Loucy (cell line): ENCODE measurements around the gene ABHD13.

Experiments
- CTCF ChIP-seq: fragments of 200-600 bp; sonication (generic); conservative IDR thresholded peaks from 2 replicates; pipeline ENCODE4 v1.5.1; 2014; ENCODE audit warnings: mild to moderate bottlenecking, antibody characterized with exemption, low read length
- EZH2phosphoT487 ChIP-seq: fragments of 200-600 bp; IDR thresholded peaks from 2 replicates; pipeline ENCODE4 v1.6.1; 2018; ENCODE audit warnings: antibody characterized with exemption, mild to moderate bottlenecking, moderate library complexity, borderline replicate concordance

GRCh38 chr13:108210551-108210950 lies 7.6 kb upstream of the ABHD13 start:
- no peak for TF ChIP-seq CTCF
- TF ChIP-seq EZH2phosphoT487: no peak
